Left lobe of liver (tissue), 2 donors: ENCODE measurements around the gene OSCAR. TPM values are rescaled to one million over a fixed set of nuclear protein-coding genes. Genes with fewer than 3 reads are reported as not detected.
A peak's percentile ranks its signal among the peaks of the same experiment; 100 is the strongest.

ENCODE experiments used
- ATAC-seq: fragments of 200-7000 bp; cut with Tn5 transposase; one replicate; pipeline ENCODE4 v1.9.1; 2020; ENCODE audit warnings: mild to moderate bottlenecking, moderate library complexity
- DNase-seq: peaks from one replicate; pipeline ENCODE4 v3.0.0-alpha.2; 2020; ENCODE audit warnings: low spot score
- total RNA-seq: library from RNA; stranded (reverse); gene quantifications from one replicate; pipeline ENCODE4 v1.2.1, GENCODE V29; 2021
- donor health status: DM: no; HTN: no; CAD: no; lungs with moderate emphysema.
- donor health status: DM: no; HTN: yes; CAD: no.

OSCAR gene
- total RNA-seq, result 0.91 TPM

GRCh38 chr19:54100561-54100960, at the start of gene OSCAR:
Gene OSCAR, minus strand, starts transcription at chr19:54100803. Its CDS starts 11 bp downstream, at chr19:54100792.
- DNase-seq, result no peak
- no peak for ATAC-seq

- ATAC-seq (no peak), DNase-seq (no peak)
Measured at GRCh38 chr19:54149021-54149812, 48.6 kb upstream of the OSCAR start.

- ATAC-seq, result no peak
- no peak for DNase-seq
Measured at GRCh38 chr19:54148158-54148557, 47.6 kb upstream of the OSCAR start.

GRCh38 chr19:54147676-54148075, 47.1 kb upstream of the OSCAR start:
- no peak for DNase-seq
- ATAC-seq, result no peak

- DNase-seq (no peak), ATAC-seq (no peak)
Measured at GRCh38 chr19:54145541-54146158, 45.0 kb upstream of the OSCAR start.

- DNase-seq, result no peak
- no peak for ATAC-seq
Measured at GRCh38 chr19:54142166-54142780, 41.7 kb upstream of the OSCAR start.

GRCh38 chr19:54141356-54141755, 40.8 kb upstream of the OSCAR start:
- ATAC-seq (no peak), DNase-seq (no peak)

GRCh38 chr19:54138489-54139256, 38.1 kb upstream of the OSCAR start:
- DNase-seq (no peak), ATAC-seq (no peak)

GRCh38 chr19:54137699-54138488, 37.3 kb upstream of the OSCAR start, which contains the start of gene CNOT3:
Gene CNOT3, plus strand, starts transcription at chr19:54137762. Its CDS starts 5,217 bp downstream, at chr19:54142979.
- no peak for ATAC-seq
- DNase-seq, result no peak

- DNase-seq (peak; percentile 100), ATAC-seq (peak; percentile 83)
Measured at GRCh38 chr19:54136864-54137698, 36.5 kb upstream of the OSCAR start.

GRCh38 chr19:54136086-54136863, 35.7 kb upstream of the OSCAR start:
- no peak for DNase-seq
- peak; percentile 1 for ATAC-seq

GRCh38 chr19:54133957-54134590, 33.5 kb upstream of the OSCAR start:
- no peak for ATAC-seq

GRCh38 chr19:54133312-54133956, 32.8 kb upstream of the OSCAR start:
- ATAC-seq, result no peak

More at GRCh38 chr19:54133957-54134590, 33.5 kb upstream of the OSCAR start:
- no peak for DNase-seq

GRCh38 chr19:54129617-54129996, 29.0 kb upstream of the OSCAR start:
- DNase-seq, result no peak
- ATAC-seq, result no peak

More at GRCh38 chr19:54133312-54133956, 32.8 kb upstream of the OSCAR start:
- no peak for DNase-seq

- no peak for DNase-seq
- no peak for ATAC-seq
Measured at GRCh38 chr19:54128796-54129616, 28.4 kb upstream of the OSCAR start.

- no peak for ATAC-seq
- no peak for DNase-seq
Measured at GRCh38 chr19:54128441-54128725, 27.8 kb upstream of the OSCAR start.
